LHCN-M2 (cell line): ENCODE results near the gene HHAT. TPM values are rescaled to one million over a fixed set of nuclear protein-coding genes. Genes with fewer than 3 reads are reported as not detected.
"Not testable (repeated sequence)": the region's sequence is repeated elsewhere in the genome, so short reads cannot be mapped to it uniquely, and the experiment has no call there.

ENCODE experiments used
- DNase-seq: peaks from one replicate; pipeline ENCODE4 v3.0.0-alpha.2; 2012; ENCODE audit warnings: low read depth
- total RNA-seq: library from RNA; depleted of rRNA; stranded (reverse); fragments of >200 nt; gene quantifications from 2 replicates; pipeline ENCODE4 v1.2.3, GENCODE V29; 2014

Gene HHAT
- total RNA-seq, 1 experiment from 2014 or later: 24.6 TPM

DNA sequence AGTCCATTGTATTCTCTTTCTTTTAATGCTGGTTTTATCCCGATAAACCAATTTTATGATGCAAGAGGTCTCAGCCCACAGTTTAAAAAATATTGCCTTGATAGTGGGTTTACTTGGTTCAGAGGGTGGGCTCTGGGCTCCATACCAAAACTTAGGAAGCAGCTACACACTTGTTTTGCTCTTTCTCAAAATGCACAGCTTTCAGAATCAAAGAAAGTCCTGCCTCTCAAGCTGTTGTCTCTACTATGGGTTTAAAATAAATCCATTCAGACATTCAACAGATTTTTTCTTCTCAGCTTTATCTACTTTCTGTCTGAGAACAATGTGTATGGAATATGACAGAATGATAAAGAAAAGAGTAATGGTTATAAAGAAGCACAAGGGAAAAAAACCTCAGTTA, 14.8 kb upstream of the HHAT start:
- DNase-seq: no peak

- DNase-seq: no peak
These were observed 13.2 kb upstream of the HHAT start for GRCh38 chr1:210315529-210315928.

- no peak for DNase-seq
These were observed 7.6 kb upstream of the HHAT start for GRCh38 chr1:210321131-210321530.

- no peak for DNase-seq
These were observed 7.2 kb upstream of the HHAT start for GRCh38 chr1:210321552-210321951.

DNA sequence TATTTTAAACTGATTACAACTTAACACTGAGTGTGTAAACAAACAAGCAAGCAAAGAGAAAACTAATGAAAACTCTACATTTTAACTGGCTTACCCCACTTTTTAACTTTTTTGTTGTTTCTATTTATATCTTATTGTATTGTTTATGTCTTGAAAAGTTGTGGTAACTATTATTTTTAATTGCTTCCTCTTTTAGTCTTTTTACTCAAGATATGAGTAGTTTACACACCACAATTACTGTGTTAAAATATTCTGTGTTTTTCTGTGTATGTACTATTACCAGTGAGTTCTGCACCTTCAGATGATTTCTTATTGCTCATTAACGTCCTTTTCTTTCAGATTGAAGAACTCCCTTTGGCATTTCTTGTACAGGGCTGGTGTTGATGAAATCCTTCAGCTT, 4.7 kb upstream of the HHAT start:
- DNase-seq: no peak

DNA sequence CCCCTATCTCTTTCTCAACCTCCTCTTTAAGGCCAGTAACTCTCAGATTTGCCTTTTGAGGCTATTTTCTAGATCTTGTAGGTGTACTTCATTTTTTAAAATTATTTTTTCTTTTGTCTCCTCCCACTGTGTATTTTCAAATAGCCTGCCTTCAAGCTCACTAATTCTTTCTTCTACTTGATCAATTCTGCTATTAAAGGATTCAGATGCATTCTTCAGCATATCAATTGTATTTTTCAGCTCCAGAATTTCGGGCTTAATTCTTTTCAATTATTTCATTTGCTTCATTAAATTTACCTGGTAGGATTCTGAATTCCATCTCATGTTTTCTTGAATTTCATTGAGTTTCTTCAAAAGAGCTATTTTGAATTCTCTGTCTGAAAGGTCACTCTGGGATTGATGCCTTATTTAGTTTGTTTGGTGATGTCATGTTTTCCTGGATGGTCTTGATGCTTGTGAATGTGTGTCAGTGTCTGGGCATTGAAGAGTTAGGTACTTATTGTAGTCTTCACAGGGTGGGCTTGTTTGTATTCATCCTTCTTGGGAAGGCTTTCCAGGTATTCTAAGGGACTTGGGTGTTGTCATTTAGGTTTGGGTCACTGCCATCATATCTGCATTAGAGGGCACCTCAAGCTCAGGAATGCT, 3.6 kb upstream of the HHAT start:
- no peak for DNase-seq

DNA sequence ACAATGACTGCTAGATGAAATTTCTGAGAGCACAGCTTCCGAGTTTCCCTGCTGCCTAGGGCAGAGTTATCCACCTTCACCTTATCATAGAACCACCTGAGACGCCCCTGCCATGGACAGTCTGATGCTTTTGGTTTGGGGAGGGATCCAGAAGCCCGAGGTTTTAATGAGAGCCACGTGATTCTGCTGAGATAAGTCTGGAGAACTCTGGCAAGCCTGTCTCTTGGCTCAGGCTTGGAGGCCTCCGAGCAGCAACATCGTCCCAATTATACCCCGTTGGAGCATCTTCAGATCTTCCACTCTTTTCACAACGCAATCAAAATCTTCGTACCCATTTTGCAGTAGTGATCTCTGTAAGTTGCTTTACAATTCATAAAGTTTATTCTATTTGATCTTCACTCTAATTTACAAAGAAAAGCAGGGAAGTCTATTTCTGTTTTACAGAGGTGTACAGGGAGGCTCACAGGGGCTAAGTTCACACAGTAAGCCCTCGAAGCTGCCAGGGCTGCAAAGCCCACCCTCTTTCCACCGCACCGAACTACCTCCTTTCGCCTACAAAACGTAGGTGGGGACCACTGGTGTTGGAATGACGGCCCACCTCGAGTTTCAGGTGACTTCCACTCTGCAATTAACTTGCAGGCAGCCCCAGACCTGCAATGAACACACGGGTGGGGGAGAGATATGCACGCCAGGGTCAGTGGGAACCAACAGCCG, 513 bp upstream of the HHAT start:
- DNase-seq: no peak

GRCh38 chr1:210330279-210330866, 1.7 kb downstream of the HHAT start:
- no peak for DNase-seq

- DNase-seq: no peak
These were observed 3.5 kb downstream of the HHAT start for GRCh38 chr1:210332233-210332632.

DNA sequence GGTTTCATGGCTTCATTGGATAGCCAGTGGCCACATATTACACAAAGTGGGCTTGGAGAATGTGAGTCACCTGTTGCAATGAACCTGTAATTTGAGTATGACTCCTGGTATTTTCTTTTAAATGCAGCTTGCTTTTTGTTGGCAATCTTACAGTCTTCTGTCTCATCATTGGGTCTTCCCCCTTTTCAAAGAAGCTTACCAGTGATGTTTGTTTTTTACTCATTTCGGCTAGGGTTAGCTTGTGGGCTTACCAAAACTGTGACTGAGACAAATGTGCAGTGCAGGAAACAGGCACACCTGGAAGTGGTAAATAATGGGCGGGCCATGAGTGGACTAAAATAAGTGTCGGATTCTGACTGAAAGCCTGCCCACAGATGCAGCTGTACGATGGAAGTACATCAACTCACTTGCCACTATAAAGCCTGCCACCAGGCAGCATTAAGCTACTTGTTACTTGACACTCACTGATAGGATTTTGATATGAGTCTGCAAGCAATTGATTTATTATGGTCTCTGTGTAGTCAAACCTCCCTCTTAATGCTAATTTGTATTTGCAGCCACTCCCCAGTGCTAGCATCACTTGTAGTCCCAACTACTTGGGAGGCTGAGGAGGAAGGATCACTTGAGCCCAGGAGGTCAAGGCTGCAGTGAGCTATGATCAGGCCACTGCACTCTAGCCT, 4.2 kb downstream of the HHAT start:
- no peak for DNase-seq

- DNase-seq: no peak
These were observed 6.3 kb downstream of the HHAT start for GRCh38 chr1:210335001-210335400.

DNA sequence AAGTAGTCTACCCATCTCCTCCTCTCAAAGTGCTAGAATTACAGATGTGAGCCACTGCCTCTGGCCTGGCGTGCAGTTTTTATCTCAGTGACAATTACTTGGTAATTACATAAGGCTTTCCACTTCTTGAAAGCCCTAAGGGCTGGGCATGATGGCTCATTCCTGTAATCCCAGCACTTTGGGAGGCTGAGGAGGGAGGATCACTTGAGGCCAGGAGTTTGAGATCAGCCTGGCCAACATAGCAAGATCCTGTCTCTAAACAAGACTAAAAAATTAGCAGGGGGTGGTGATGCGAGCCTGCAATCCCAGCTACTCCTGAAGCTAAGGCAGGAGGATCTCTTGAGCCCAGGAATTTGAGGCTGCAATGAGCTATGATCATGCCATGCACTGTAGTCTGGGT, 7.7 kb downstream of the HHAT start:
- DNase-seq: no peak

DNA sequence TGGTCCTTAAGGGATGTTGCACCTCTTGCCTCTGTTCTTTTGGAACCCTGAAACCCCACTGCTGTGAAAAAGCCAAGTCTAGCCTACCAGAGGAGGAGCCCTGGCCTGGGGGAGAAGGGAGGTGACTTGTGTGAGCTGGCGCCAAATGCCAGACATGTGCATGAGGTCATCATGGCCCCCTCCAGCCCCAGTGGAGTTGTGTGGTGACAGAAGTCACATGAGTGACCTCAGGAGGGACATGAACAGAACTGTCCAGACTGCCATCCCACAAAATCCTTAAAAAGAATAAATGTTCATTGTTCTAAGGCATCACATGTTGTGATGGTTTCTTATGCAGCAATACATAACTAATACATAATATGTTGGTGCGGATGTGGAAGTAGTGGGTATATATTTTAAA, 10.8 kb downstream of the HHAT start:
- DNase-seq: no peak

DNA sequence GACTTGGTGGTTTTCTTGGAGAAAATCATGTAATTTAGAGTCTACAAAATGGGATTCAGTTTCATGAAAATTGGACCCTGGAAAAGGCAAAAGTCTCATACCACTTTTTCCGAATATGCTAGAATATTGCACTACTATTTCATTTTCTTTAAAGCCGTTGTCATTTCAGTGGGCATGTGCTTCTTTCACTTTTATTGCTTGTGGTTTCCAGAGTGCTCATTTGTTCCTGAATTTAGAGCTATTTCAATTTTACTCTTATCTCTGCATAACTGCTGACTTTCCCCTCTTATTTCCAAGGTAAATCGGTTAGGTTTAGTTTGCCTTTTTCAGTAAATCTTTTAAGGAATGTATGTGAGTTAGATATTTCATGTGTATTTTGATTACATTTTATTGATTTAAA, 11.6 kb downstream of the HHAT start:
- DNase-seq: no peak

GRCh38 chr1:210340841-210341240, 12.1 kb downstream of the HHAT start:
- no peak for DNase-seq

DNA sequence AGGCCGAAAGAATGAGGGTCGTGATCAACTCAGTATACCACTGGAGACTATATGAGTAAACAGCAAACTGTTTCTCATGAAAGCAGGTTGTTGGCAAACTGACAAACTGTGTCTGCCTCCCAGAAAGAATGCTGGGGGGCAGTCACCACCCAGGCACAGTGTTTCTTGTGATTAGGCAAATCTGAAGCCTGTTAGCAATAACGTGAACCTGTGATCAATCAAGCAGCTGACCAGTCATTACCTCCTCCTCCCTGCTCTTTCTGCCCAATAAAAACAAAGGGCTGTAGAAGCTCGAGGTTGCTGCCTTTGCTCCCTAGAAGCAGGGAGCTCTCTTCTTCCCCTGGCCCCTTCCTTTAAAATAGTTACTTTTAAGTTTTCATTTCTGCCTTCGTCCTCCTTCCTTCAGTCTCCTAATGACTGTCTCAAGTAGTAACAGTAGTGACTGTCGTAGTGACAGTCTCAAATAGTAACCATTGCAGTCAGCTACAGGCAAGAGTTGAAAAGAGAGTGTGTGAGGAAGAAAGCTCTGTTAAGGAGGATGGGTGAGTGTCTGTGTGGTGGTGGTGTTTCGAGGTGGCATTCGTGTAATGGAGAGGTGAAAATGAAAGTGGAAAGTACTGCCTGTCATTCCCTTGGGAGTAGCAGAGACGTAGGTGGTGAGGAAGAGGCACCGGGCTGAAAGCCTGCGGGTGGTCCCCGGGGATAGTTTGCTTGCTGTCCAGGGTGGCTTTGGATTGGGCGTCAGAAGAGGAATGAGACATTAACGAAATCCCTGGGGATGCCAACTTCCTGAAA, 14.5 kb downstream of the HHAT start:
- DNase-seq: no peak

GRCh38 chr1:210344706-210345105, 16.0 kb downstream of the HHAT start:
- peak; percentile 28 for DNase-seq

GRCh38 chr1:210347112-210347511, 18.4 kb downstream of the HHAT start:
- peak; percentile 49 for DNase-seq

- DNase-seq: no peak
These were observed 22.8 kb downstream of the HHAT start for GRCh38 chr1:210351496-210351895.

DNA sequence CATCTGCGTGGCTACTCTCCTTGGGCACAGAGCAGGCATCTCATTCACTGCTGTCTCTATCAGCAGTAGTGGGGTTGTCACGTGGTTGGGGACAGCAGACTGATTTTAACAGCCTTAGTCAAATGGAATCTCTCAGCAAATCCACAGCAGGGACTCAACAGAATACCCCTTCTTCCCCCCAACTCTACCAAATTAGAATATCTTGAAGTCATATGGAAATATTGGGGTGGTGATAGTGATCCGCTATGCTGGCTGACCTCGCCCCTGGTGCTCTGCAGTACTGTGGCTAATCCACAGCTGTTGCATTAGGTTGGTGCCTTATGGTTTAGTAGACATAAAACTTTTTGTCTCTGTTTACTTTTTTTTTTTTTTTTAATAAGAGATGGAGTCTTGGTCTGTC, 23.9 kb downstream of the HHAT start:
- DNase-seq: no peak

DNA sequence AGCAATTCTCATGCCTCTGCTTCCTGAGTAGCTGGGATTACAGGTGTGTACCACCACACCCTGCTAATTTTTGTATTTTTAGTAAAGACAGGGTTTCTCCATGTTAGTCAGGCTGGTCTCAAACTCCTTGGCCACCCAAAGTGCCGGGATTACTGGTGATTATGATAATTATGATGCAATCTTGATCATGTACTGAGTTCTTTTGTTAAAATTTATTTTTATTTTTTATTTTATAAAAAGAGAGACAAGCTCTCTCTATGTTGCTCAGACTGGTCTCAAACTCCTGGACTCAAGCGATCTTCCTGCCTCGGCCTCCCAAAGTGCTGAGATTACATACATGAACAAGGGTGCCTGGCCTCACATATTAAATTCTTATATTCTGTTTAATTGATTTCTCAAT, 25.6 kb downstream of the HHAT start:
- not testable (repeated sequence) for DNase-seq

GRCh38 chr1:210358626-210359025, 29.9 kb downstream of the HHAT start:
- DNase-seq: no peak
